ENCODE measurements around the gene SLC1A4. TPM values are rescaled to one million over a fixed set of nuclear protein-coding genes. Genes with fewer than 3 reads are reported as not detected.
"Not testable (repeated sequence)": the region's sequence is repeated elsewhere in the genome, so short reads cannot be mapped to it uniquely, and the experiment has no call there.

Gene SLC1A4
- total RNA-seq, 4 donors from 2014 or later, result 7.2 to 14.4 (median 12.2) TPM

- Histone ChIP-seq H3K36me3 (no peaks in the 10 kb centered on the region), H3K9me3 (no peaks in the 10 kb centered on the region), H3K4me3 (no peak overlapping the region), H3K4me1 (no peaks in the 10 kb centered on the region), H3K27me3 (no peaks in the 10 kb centered on the region), H3K27ac (no peak overlapping the region)
- TF ChIP-seq POLR2A (IDR thresholded peaks at IDR 0.05) (no peak), EP300 (IDR thresholded peaks at IDR 0.05) (no peak)
- WGBS, 2 donors, result 88 to 100% methylated on average over 1 of the region's 1 CpG
- no peak for DNase-seq (ENCODE audit: low spot score in 2 of 2)
These were observed 25.5 kb upstream of the SLC1A4 start for GRCh38 chr2:64963719-64964118.

GRCh38 chr2:64966017-64966416, 23.2 kb upstream of the SLC1A4 start:
- H3K9me3 ChIP-seq, result no peaks in the 10 kb centered on the region
- no peaks in the 10 kb centered on the region for H3K4me1 ChIP-seq
- no peak for DNase-seq (ENCODE audit: low spot score in 2 of 2)
- H3K27me3 ChIP-seq, result no peaks in the 10 kb centered on the region
- H3K27ac ChIP-seq, result no peak overlapping the region
- no peak for TF ChIP-seq CTCF (IDR thresholded peaks at IDR 0.05)
- no peak for TF ChIP-seq EP300 (IDR thresholded peaks at IDR 0.05)
- TF ChIP-seq POLR2A (IDR thresholded peaks at IDR 0.05), result no peak
- H3K36me3 ChIP-seq, result no peaks in the 10 kb centered on the region
- no peak overlapping the region for H3K4me3 ChIP-seq
- WGBS, 2 donors, result 96 to 99% methylated on average over 4 of the region's 4 CpGs

- 77 to 85% methylated on average over 7 of the region's 7 CpGs for WGBS, 2 donors
- no peak for DNase-seq (ENCODE audit: low spot score in 2 of 2)
- no peak overlapping the region for H3K27ac ChIP-seq
- no peaks in the 10 kb centered on the region for H3K27me3 ChIP-seq
- no peak overlapping the region for H3K4me3 ChIP-seq
- H3K36me3 ChIP-seq, result no peaks in the 10 kb centered on the region
- no peaks in the 10 kb centered on the region for H3K9me3 ChIP-seq
- H3K4me1 ChIP-seq, result no peaks in the 10 kb centered on the region
- no peak for TF ChIP-seq CTCF (IDR thresholded peaks at IDR 0.05)
- TF ChIP-seq EP300 (IDR thresholded peaks at IDR 0.05), result no peak
- no peak for TF ChIP-seq POLR2A (IDR thresholded peaks at IDR 0.05)
These were observed 22.4 kb upstream of the SLC1A4 start for GRCh38 chr2:64966839-64967238.

- H3K4me3 ChIP-seq, result no peak overlapping the region
- no peak for DNase-seq (ENCODE audit: low spot score in 2 of 2)
- TF ChIP-seq EP300 (IDR thresholded peaks at IDR 0.05) (no peak), CTCF (IDR thresholded peaks at IDR 0.05) (no peak), POLR2A (IDR thresholded peaks at IDR 0.05) (no peak)
- H3K27me3 ChIP-seq, result no peaks in the 10 kb centered on the region
- no peaks in the 10 kb centered on the region for H3K36me3 ChIP-seq
- H3K27ac ChIP-seq, result no peak overlapping the region
- no peaks in the 10 kb centered on the region for H3K9me3 ChIP-seq
- 90 to 97% methylated on average over 4 of the region's 4 CpGs for WGBS, 2 donors
- H3K4me1 ChIP-seq, result no peaks in the 10 kb centered on the region
These were observed 21.6 kb upstream of the SLC1A4 start for GRCh38 chr2:64967601-64968000.

GRCh38 chr2:64969086-64969485, 20.1 kb upstream of the SLC1A4 start:
- H3K4me3 ChIP-seq; H3K4me1 ChIP-seq; DNase-seq (ENCODE audit: low spot score in 2 of 2); H3K9me3 ChIP-seq; H3K27ac ChIP-seq; H3K27me3 ChIP-seq; H3K36me3 ChIP-seq: not testable (repeated sequence)
- WGBS, 2 donors, result 95 to 97% methylated on average over 25 of the region's 25 CpGs

GRCh38 chr2:64970495-64970894, 18.7 kb upstream of the SLC1A4 start:
- H3K4me1 ChIP-seq, result peaks cover 0 to 7% (median 5%) of the 10 kb centered on the region in 4 donors
- no peaks in the 10 kb centered on the region for H3K27me3 ChIP-seq
- 86 to 100% methylated on average over 2 of the region's 2 CpGs for WGBS, 2 donors

More at GRCh38 chr2:64970495-64970894, 18.7 kb upstream of the SLC1A4 start:
- Histone ChIP-seq H3K4me3 (no peak overlapping the region), H3K36me3 (no peaks in the 10 kb centered on the region), H3K9me3 (no peaks in the 10 kb centered on the region), H3K27ac (no peak overlapping the region)
- no peak for DNase-seq (ENCODE audit: low spot score in 2 of 2)
- TF ChIP-seq CTCF (IDR thresholded peaks at IDR 0.05), result no peak
- TF ChIP-seq EP300 (IDR thresholded peaks at IDR 0.05), result no peak
- no peak for TF ChIP-seq POLR2A (IDR thresholded peaks at IDR 0.05)

All from tibial nerve (tissue), 4 donors.